KOPT-K1 (cell line): ENCODE data around the gene IL21R.

ENCODE experiments used
- H3K27ac ChIP-seq: fragments of 200-600 bp; sonication (generic); 2 replicates; pipeline ENCODE4 v1.5.1; 2016; ENCODE audit warnings: antibody characterized with exemption, mild to moderate bottlenecking, low read depth, low read length; ENCODE audit not compliant: poor library complexity, severe bottlenecking
- H3K36me3 ChIP-seq: fragments of 200-600 bp; sonication (generic); 2 replicates; pipeline ENCODE4 v1.5.1; 2017; ENCODE audit warnings: antibody characterized with exemption, mild to moderate bottlenecking, low read length, moderate library complexity; ENCODE audit not compliant: insufficient read depth
- H3K9me3 ChIP-seq: fragments of 200-600 bp; sonication (generic); 2 replicates; pipeline ENCODE4 v1.5.1; 2017; ENCODE audit warnings: antibody characterized with exemption, low read length, mild to moderate bottlenecking; ENCODE audit not compliant: insufficient read depth, poor library complexity, severe bottlenecking

Gene IL21R

GRCh38 chr16:27481282-27481934 is 79.4 kb downstream of the IL21R start:
- H3K36me3 ChIP-seq: peaks cover 98% of the 10 kb centered on the region
- H3K27ac ChIP-seq: no peak overlapping the region
- H3K9me3 ChIP-seq: no peaks in the 10 kb centered on the region

GRCh38 chr16:27482397-27483087 is 80.6 kb downstream of the IL21R start:
- peaks cover 99% of the 10 kb centered on the region for H3K36me3 ChIP-seq
- H3K27ac ChIP-seq: no peak overlapping the region
- H3K9me3 ChIP-seq: no peaks in the 10 kb centered on the region

GRCh38 chr16:27483088-27483437 is 81.1 kb downstream of the IL21R start:
- no peaks in the 10 kb centered on the region for H3K9me3 ChIP-seq

GRCh38 chr16:27483624-27484023 is 81.7 kb downstream of the IL21R start:
- no peak overlapping the region for H3K27ac ChIP-seq
- H3K36me3 ChIP-seq: peaks cover 99% of the 10 kb centered on the region
- no peaks in the 10 kb centered on the region for H3K9me3 ChIP-seq

More at GRCh38 chr16:27483088-27483437, 81.1 kb downstream of the IL21R start:
- Histone ChIP-seq H3K27ac (no peak overlapping the region), H3K36me3 (peaks cover 99% of the 10 kb centered on the region)

GRCh38 chr16:27485126-27485525 is 83.2 kb downstream of the IL21R start:
- no peaks in the 10 kb centered on the region for H3K9me3 ChIP-seq
- H3K36me3 ChIP-seq: peaks cover 100% of the 10 kb centered on the region
- H3K27ac ChIP-seq: no peak overlapping the region

GRCh38 chr16:27485811-27486210 is 83.8 kb downstream of the IL21R start:
- H3K27ac ChIP-seq: no peak overlapping the region
- peaks cover 100% of the 10 kb centered on the region for H3K36me3 ChIP-seq
- no peaks in the 10 kb centered on the region for H3K9me3 ChIP-seq

GRCh38 chr16:27486344-27486743 is 84.4 kb downstream of the IL21R start:
- Histone ChIP-seq H3K9me3 (no peaks in the 10 kb centered on the region), H3K36me3 (peaks cover 100% of the 10 kb centered on the region), H3K27ac (no peak overlapping the region)

- peaks cover 100% of the 10 kb centered on the region for H3K36me3 ChIP-seq
- H3K27ac ChIP-seq: no peak overlapping the region
- no peaks in the 10 kb centered on the region for H3K9me3 ChIP-seq
These were observed 84.8 kb downstream of the IL21R start for GRCh38 chr16:27486760-27487159.

GRCh38 chr16:27489421-27489820 is 87.4 kb downstream of the IL21R start:
- H3K27ac ChIP-seq: no peak overlapping the region
- no peaks in the 10 kb centered on the region for H3K9me3 ChIP-seq
- peaks cover 100% of the 10 kb centered on the region for H3K36me3 ChIP-seq

GRCh38 chr16:27489906-27490305 is 87.9 kb downstream of the IL21R start:
- H3K27ac ChIP-seq: no peak overlapping the region
- no peaks in the 10 kb centered on the region for H3K9me3 ChIP-seq
- peaks cover 100% of the 10 kb centered on the region for H3K36me3 ChIP-seq

- Histone ChIP-seq H3K36me3 (peaks cover 100% of the 10 kb centered on the region), H3K27ac (no peak overlapping the region), H3K9me3 (no peaks in the 10 kb centered on the region)
These were observed 90.1 kb downstream of the IL21R start for GRCh38 chr16:27491894-27492587.

GRCh38 chr16:27492588-27492979 is 90.6 kb downstream of the IL21R start:
- Histone ChIP-seq H3K36me3 (peaks cover 100% of the 10 kb centered on the region), H3K9me3 (no peaks in the 10 kb centered on the region), H3K27ac (no peak overlapping the region)

- peaks cover 100% of the 10 kb centered on the region for H3K36me3 ChIP-seq
- no peaks in the 10 kb centered on the region for H3K9me3 ChIP-seq
- H3K27ac ChIP-seq: no peak overlapping the region
These were observed 93.2 kb downstream of the IL21R start for GRCh38 chr16:27495191-27495590.

GRCh38 chr16:27498031-27498825 is 96.3 kb downstream of the IL21R start:
- no peak overlapping the region for H3K27ac ChIP-seq
- H3K36me3 ChIP-seq: peaks cover 100% of the 10 kb centered on the region
- H3K9me3 ChIP-seq: no peaks in the 10 kb centered on the region
